Measurements from ENCODE around the gene GJA5. TPM values are rescaled to one million over a fixed set of nuclear protein-coding genes. Genes with fewer than 3 reads are reported as not detected.

Gene GJA5
- total and polyA plus RNA-seq, 2 donors (not counting 1 experiment from before 2014, with no cell fraction given), result not detected

- peaks cover 2% of the 10 kb centered on the region for H3K4me1 Mint-ChIP-seq
- TF ChIP-seq CTCF (IDR thresholded peaks at IDR 0.05) (no peak), EZH2 (IDR thresholded peaks at IDR 0.05; ENCODE audit: borderline replicate concordance, insufficient read depth, low read depth, low read length, poor library complexity, severe bottlenecking) (no peak)
Observed at GRCh38 chr1:147772570-147772969, 12.2 kb upstream of the GJA5 start.

GRCh38 chr1:147771226-147772125 lies 11.1 kb upstream of the GJA5 start:
- Mint-ChIP-seq H3K9me3 (ENCODE audit: insufficient read depth) (no peaks in the 10 kb centered on the region), H3K27me3 (peaks cover 53% of the 10 kb centered on the region), H3K4me1 (peaks cover 2% of the 10 kb centered on the region), H3K27ac (no peak overlapping the region), H3K4me3 (no peak overlapping the region)
- ATAC-seq (ENCODE audit: low read depth) (no peak), DNase-seq (no peak)
- Histone ChIP-seq H3K27me3 (replicated peaks in 1 of 4; ENCODE audit: control extremely low read depth in 1 of 4, control insufficient read depth in 3 of 4, insufficient read depth in 4 of 4, low read length in 3 of 4) (peaks cover 0 to 22% (median 2%) of the 10 kb centered on the region in 4 experiments), H3K79me2 (ENCODE audit: control insufficient read depth, insufficient read depth, low read length) (no peaks in the 10 kb centered on the region), H3K4me3 (ENCODE audit: control extremely low read depth in 1 of 5, extremely low read depth in 1 of 5, insufficient read depth in 1 of 5, low read depth in 2 of 5, low read length in 4 of 5) (no peak overlapping the region), H3K4me2 (replicated peaks; ENCODE audit: low read depth, low read length, poor library complexity, severe bottlenecking) (no peak overlapping the region), H2AFZ (ENCODE audit: insufficient read depth, low read depth, low read length, poor library complexity, severe bottlenecking) (no peak overlapping the region), H3K36me3 (replicated peaks in 1 of 2; ENCODE audit: control extremely low read depth in 1 of 2, control insufficient read depth in 1 of 2, extremely low read depth in 1 of 2, insufficient read depth in 2 of 2, low read length in 1 of 2) (no peaks in the 10 kb centered on the region), H3K4me1 (ENCODE audit: control insufficient read depth in 2 of 2, insufficient read depth in 2 of 2, low read length in 2 of 2) (no peaks in the 10 kb centered on the region), H3K27ac (ENCODE audit: low read length in 2 of 2) (no peak overlapping the region), H3K9me3 (ENCODE audit: control extremely low read depth in 1 of 3, control insufficient read depth in 2 of 3, insufficient read depth in 1 of 3, low read length in 2 of 3) (no peaks in the 10 kb centered on the region), H4K20me1 (ENCODE audit: control insufficient read depth, insufficient read depth, low read length, poor library complexity, severe bottlenecking) (no peaks in the 10 kb centered on the region), H3K9ac (ENCODE audit: low read length) (no peak overlapping the region)
- ChIA-PET CTCF (no interaction called here), POLR2A (no interaction called here)
- WGBS (ENCODE audit: insufficient coverage), result 48% methylated on average over 7 of the region's 10 CpGs
- TF ChIP-seq EZH2 (IDR thresholded peaks at IDR 0.05; ENCODE audit: borderline replicate concordance, insufficient read depth, low read depth, low read length, poor library complexity, severe bottlenecking), result no peak
- TF ChIP-seq CTCF (IDR thresholded peaks at IDR 0.05), result no peak
- intact Hi-C loops (cut with micrococcal nuclease), result no loop called here

More at GRCh38 chr1:147772570-147772969, 12.2 kb upstream of the GJA5 start:
- no peaks in the 10 kb centered on the region for H3K9me3 ChIP-seq (ENCODE audit: control extremely low read depth in 1 of 3, control insufficient read depth in 2 of 3, insufficient read depth in 1 of 3, low read length in 2 of 3)
- no peaks in the 10 kb centered on the region for H3K36me3 ChIP-seq (replicated peaks in 1 of 2; ENCODE audit: control extremely low read depth in 1 of 2, control insufficient read depth in 1 of 2, extremely low read depth in 1 of 2, insufficient read depth in 2 of 2, low read length in 1 of 2)
- peaks cover 0 to 23% (median 2%) of the 10 kb centered on the region in 4 experiments for H3K27me3 ChIP-seq (replicated peaks in 1 of 4; ENCODE audit: control extremely low read depth in 1 of 4, control insufficient read depth in 3 of 4, insufficient read depth in 4 of 4, low read length in 3 of 4)
- H3K4me2 ChIP-seq (replicated peaks; ENCODE audit: low read depth, low read length, poor library complexity, severe bottlenecking), result no peak overlapping the region
- Mint-ChIP-seq H3K4me3 (no peak overlapping the region), H3K27me3 (peaks cover 55% of the 10 kb centered on the region), H3K9me3 (ENCODE audit: insufficient read depth) (no peaks in the 10 kb centered on the region), H3K27ac (no peak overlapping the region)
- H3K4me1 ChIP-seq (ENCODE audit: control insufficient read depth in 2 of 2, insufficient read depth in 2 of 2, low read length in 2 of 2), result no peaks in the 10 kb centered on the region
- 85% methylated on average over 2 of the region's 4 CpGs for WGBS (ENCODE audit: insufficient coverage)
- H3K9ac ChIP-seq (ENCODE audit: low read length), result no peak overlapping the region
- H3K4me3 ChIP-seq (ENCODE audit: control extremely low read depth in 1 of 5, extremely low read depth in 1 of 5, insufficient read depth in 1 of 5, low read depth in 2 of 5, low read length in 4 of 5), result no peak overlapping the region
- H3K27ac ChIP-seq (ENCODE audit: low read length in 2 of 2), result no peak overlapping the region
- ChIA-PET CTCF (no interaction called here), POLR2A (no interaction called here)
- no peaks in the 10 kb centered on the region for H4K20me1 ChIP-seq (ENCODE audit: control insufficient read depth, insufficient read depth, low read length, poor library complexity, severe bottlenecking)
- ATAC-seq (ENCODE audit: low read depth) (no peak), DNase-seq (no peak)
- H2AFZ ChIP-seq (ENCODE audit: insufficient read depth, low read depth, low read length, poor library complexity, severe bottlenecking), result no peak overlapping the region
- intact Hi-C loops (cut with micrococcal nuclease), result no loop called here
- no peaks in the 10 kb centered on the region for H3K79me2 ChIP-seq (ENCODE audit: control insufficient read depth, insufficient read depth, low read length)
